Liver (tissue), 3 donors: ENCODE measurements around the gene KRTAP5-10.
"Not testable (repeated sequence)": the region's sequence is repeated elsewhere in the genome, so short reads cannot be mapped to it uniquely, and the experiment has no call there.

Source experiments
- CTCF ChIP-seq: fragments of 150-350 bp; IDR thresholded peaks from 2 replicates; pipeline ENCODE4 v1.5.1; 2017; ENCODE audit warnings: improper control_type of control experiment, low read depth, low read length; ENCODE audit not compliant: missing input control
- EGR1 ChIP-seq, 2 donors: IDR thresholded peaks; 2 replicates each; pipeline ENCODE4 v1.6.1; 2016 to 2018; ENCODE audit warnings: antibody characterized with exemption in 2 of 2, low read depth in 2 of 2
- JUND ChIP-seq, 2 donors: IDR thresholded peaks; 2 replicates each; pipeline ENCODE4 v1.6.1; 2016; ENCODE audit warnings: antibody characterized with exemption in 2 of 2
- donor health status: healthy.
- donor health status: healthy.

- not testable (repeated sequence) for TF ChIP-seq CTCF; JUND (IDR thresholded peaks at IDR 0.05); EGR1 (IDR thresholded peaks at IDR 0.05; ENCODE audit: low read depth in 2 of 2)
These were observed 20.3 kb downstream of the KRTAP5-10 start for GRCh38 chr11:71585673-71586072.
